ENCODE data around the gene ULK4.
"Not testable (repeated sequence)": the region's sequence is repeated elsewhere in the genome, so short reads cannot be mapped to it uniquely, and the experiment has no call there.

Gene ULK4

DNA sequence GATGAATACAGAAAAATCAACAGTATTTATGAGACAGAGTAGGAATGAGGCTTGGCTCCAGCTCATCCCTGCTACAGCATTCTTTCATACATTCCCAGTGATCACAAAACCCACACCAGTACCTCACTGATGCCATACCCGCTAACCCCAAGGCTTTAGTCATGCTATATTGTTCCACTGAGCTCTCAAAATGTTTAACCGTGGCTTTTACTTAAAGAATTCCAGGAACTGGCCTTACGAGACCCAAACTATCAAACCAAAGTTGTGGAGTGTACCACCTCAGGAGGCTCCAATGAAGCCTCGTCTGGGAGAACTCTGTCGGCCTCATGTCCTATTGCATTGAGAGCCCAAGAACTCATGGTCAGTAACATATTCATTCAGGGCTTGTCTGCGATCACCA is 278.9 kb downstream of the ULK4 start:
- no peaks in the 10 kb centered on the region for H3K9me3 ChIP-seq (ENCODE audit: severe bottlenecking)

DNA sequence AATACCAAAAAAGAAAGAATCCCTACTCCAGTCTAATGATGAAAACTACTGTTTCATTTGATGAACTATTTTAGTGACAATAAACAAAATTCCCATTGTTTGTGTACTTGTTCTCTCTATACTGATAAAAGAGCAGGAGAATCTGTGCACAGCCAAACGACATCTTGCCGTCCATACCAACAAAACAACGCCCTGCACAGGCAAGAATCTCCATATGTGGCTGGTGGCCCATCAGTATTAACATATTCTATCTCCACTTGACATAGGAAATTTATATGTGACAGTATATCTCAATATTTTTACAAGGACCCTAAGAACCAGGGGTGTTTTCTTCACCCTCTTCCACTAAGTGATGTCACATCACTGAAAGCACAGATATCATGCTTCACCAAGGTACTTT is 279.5 kb downstream of the ULK4 start:
- Histone ChIP-seq H3K27me3 (ENCODE audit: insufficient read depth, poor library complexity, severe bottlenecking) (no peaks in the 10 kb centered on the region), H3K9me3 (ENCODE audit: severe bottlenecking) (no peaks in the 10 kb centered on the region), H3K4me1 (ENCODE audit: insufficient read depth, poor library complexity, severe bottlenecking) (peaks cover 5% of the 10 kb centered on the region), H3K27ac (ENCODE audit: poor library complexity, severe bottlenecking) (no peak overlapping the region), H3K36me3 (ENCODE audit: low read depth) (no peaks in the 10 kb centered on the region), H3K4me3 (ENCODE audit: severe bottlenecking) (no peak overlapping the region)
- DNase-seq (ENCODE audit: low spot score) (no peak), ATAC-seq (ENCODE audit: low read depth) (no peak)
- TF ChIP-seq, protein P1, sequence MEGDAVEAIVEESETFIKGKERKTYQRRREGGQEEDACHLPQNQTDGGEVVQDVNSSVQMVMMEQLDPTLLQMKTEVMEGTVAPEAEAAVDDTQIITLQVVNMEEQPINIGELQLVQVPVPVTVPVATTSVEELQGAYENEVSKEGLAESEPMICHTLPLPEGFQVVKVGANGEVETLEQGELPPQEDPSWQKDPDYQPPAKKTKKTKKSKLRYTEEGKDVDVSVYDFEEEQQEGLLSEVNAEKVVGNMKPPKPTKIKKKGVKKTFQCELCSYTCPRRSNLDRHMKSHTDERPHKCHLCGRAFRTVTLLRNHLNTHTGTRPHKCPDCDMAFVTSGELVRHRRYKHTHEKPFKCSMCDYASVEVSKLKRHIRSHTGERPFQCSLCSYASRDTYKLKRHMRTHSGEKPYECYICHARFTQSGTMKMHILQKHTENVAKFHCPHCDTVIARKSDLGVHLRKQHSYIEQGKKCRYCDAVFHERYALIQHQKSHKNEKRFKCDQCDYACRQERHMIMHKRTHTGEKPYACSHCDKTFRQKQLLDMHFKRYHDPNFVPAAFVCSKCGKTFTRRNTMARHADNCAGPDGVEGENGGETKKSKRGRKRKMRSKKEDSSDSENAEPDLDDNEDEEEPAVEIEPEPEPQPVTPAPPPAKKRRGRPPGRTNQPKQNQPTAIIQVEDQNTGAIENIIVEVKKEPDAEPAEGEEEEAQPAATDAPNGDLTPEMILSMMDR (IDR thresholded peaks at IDR 0.05; ENCODE audit: poor library complexity, severe bottlenecking), result no peak

More for the DNA sequence above, 278.9 kb downstream of the ULK4 start:
- Histone ChIP-seq H3K27me3 (ENCODE audit: insufficient read depth, poor library complexity, severe bottlenecking) (no peaks in the 10 kb centered on the region), H3K27ac (ENCODE audit: poor library complexity, severe bottlenecking) (no peak overlapping the region), H3K4me1 (ENCODE audit: insufficient read depth, poor library complexity, severe bottlenecking) (peaks cover 5% of the 10 kb centered on the region), H3K36me3 (ENCODE audit: low read depth) (no peaks in the 10 kb centered on the region), H3K4me3 (ENCODE audit: severe bottlenecking) (no peak overlapping the region)
- ATAC-seq (ENCODE audit: low read depth) (no peak), DNase-seq (ENCODE audit: low spot score) (no peak)
- TF ChIP-seq, protein P1 (IDR thresholded peaks at IDR 0.05; ENCODE audit: poor library complexity, severe bottlenecking), result no peak

DNA sequence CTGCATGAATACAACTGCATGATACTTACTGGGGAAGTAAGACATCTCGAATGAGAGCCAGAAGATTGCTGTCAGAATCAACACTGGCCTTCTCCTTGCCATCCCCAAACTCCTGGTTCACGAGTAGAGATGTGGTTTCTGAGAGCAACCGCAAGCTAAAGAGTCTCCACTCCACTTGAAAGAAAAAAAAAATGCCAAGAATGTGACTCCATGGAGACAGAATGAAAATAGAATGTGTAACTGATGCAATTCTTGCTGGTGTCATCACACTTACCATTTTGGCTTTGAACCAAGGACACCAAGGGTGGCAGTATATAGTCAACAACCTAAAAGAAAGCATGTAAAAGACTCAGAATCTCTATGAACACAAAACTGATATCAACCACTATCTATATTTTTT is 280.4 kb downstream of the ULK4 start:
- Histone ChIP-seq H3K9me3 (ENCODE audit: severe bottlenecking) (no peaks in the 10 kb centered on the region), H3K4me1 (ENCODE audit: insufficient read depth, poor library complexity, severe bottlenecking) (peaks cover 5% of the 10 kb centered on the region), H3K27me3 (ENCODE audit: insufficient read depth, poor library complexity, severe bottlenecking) (no peaks in the 10 kb centered on the region), H3K27ac (ENCODE audit: poor library complexity, severe bottlenecking) (no peak overlapping the region), H3K36me3 (ENCODE audit: low read depth) (no peaks in the 10 kb centered on the region), H3K4me3 (ENCODE audit: severe bottlenecking) (no peak overlapping the region)
- no peak for DNase-seq (ENCODE audit: low spot score)
- no peak for ATAC-seq (ENCODE audit: low read depth)
- TF ChIP-seq, protein P1 (IDR thresholded peaks at IDR 0.05; ENCODE audit: poor library complexity, severe bottlenecking), result no peak

DNA sequence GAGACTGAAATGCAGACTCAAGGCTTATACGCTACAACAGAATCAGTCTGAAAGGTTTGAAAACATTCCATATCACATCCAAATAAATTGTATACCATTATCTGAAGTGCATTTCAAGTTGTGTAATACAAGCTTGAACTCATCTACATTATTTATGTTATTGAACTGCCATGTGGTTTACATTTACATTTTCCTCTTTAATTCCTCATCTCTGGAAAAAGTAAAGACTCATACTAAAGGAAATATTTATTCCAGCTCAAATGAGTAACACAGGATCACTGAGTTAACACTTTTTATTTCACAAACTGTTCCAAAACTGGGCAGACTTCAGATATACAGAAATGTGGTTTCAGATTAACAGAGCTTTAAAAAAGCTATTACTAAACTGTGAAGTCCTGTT is 282.5 kb downstream of the ULK4 start:
- peaks cover 5% of the 10 kb centered on the region for H3K4me1 ChIP-seq (ENCODE audit: insufficient read depth, poor library complexity, severe bottlenecking)
- no peaks in the 10 kb centered on the region for H3K9me3 ChIP-seq (ENCODE audit: severe bottlenecking)
- no peak overlapping the region for H3K27ac ChIP-seq (ENCODE audit: poor library complexity, severe bottlenecking)
- H3K27me3 ChIP-seq (ENCODE audit: insufficient read depth, poor library complexity, severe bottlenecking), result no peaks in the 10 kb centered on the region
- no peaks in the 10 kb centered on the region for H3K36me3 ChIP-seq (ENCODE audit: low read depth)
- H3K4me3 ChIP-seq (ENCODE audit: severe bottlenecking), result no peak overlapping the region
- ATAC-seq (ENCODE audit: low read depth) (no peak), DNase-seq (ENCODE audit: low spot score) (no peak)
- TF ChIP-seq, protein P1 (IDR thresholded peaks at IDR 0.05; ENCODE audit: poor library complexity, severe bottlenecking), result no peak

DNA sequence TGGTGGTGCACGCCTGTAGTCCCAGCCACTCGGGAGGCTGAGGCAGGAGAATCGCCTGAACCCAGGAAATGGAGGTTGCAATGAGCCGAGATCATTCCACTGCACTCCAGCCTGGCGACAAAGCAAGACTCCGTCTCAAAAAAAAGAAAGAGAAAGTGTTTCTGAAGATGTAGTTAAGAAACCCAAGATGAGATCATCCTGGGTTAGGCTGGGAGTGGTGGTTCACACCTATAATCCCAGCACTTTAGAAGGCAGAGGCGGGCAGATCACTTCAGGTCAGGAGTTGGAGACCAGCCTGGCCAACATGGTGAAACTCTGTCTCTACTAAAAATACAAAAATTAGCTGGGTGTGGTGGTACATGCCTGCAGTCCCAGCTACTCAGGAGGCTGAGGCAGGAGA is 286.8 kb downstream of the ULK4 start:
- H3K9me3 ChIP-seq (ENCODE audit: severe bottlenecking); H3K36me3 ChIP-seq (ENCODE audit: low read depth); H3K4me3 ChIP-seq (ENCODE audit: severe bottlenecking); H3K27me3 ChIP-seq (ENCODE audit: insufficient read depth, poor library complexity, severe bottlenecking); H3K4me1 ChIP-seq (ENCODE audit: insufficient read depth, poor library complexity, severe bottlenecking); ATAC-seq (ENCODE audit: low read depth); DNase-seq (ENCODE audit: low spot score); H3K27ac ChIP-seq (ENCODE audit: poor library complexity, severe bottlenecking): not testable (repeated sequence)
